Stimulated activated CD4-positive, alpha-beta T cell treated with anti-CD3 and anti-CD28 coated beads, Interleukin-15, amount 100 ng/mL, for 24 hours (primary cell): ENCODE measurements around the gene PKP3.
"Not testable (repeated sequence)": the region's sequence is repeated elsewhere in the genome, so short reads cannot be mapped to it uniquely, and the experiment has no call there.

ENCODE experiments used
- DNase-seq: peaks from one replicate; pipeline ENCODE4 v3.0.0-alpha.2; 2020

PKP3 gene, protein sequence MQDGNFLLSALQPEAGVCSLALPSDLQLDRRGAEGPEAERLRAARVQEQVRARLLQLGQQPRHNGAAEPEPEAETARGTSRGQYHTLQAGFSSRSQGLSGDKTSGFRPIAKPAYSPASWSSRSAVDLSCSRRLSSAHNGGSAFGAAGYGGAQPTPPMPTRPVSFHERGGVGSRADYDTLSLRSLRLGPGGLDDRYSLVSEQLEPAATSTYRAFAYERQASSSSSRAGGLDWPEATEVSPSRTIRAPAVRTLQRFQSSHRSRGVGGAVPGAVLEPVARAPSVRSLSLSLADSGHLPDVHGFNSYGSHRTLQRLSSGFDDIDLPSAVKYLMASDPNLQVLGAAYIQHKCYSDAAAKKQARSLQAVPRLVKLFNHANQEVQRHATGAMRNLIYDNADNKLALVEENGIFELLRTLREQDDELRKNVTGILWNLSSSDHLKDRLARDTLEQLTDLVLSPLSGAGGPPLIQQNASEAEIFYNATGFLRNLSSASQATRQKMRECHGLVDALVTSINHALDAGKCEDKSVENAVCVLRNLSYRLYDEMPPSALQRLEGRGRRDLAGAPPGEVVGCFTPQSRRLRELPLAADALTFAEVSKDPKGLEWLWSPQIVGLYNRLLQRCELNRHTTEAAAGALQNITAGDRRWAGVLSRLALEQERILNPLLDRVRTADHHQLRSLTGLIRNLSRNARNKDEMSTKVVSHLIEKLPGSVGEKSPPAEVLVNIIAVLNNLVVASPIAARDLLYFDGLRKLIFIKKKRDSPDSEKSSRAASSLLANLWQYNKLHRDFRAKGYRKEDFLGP

DNA sequence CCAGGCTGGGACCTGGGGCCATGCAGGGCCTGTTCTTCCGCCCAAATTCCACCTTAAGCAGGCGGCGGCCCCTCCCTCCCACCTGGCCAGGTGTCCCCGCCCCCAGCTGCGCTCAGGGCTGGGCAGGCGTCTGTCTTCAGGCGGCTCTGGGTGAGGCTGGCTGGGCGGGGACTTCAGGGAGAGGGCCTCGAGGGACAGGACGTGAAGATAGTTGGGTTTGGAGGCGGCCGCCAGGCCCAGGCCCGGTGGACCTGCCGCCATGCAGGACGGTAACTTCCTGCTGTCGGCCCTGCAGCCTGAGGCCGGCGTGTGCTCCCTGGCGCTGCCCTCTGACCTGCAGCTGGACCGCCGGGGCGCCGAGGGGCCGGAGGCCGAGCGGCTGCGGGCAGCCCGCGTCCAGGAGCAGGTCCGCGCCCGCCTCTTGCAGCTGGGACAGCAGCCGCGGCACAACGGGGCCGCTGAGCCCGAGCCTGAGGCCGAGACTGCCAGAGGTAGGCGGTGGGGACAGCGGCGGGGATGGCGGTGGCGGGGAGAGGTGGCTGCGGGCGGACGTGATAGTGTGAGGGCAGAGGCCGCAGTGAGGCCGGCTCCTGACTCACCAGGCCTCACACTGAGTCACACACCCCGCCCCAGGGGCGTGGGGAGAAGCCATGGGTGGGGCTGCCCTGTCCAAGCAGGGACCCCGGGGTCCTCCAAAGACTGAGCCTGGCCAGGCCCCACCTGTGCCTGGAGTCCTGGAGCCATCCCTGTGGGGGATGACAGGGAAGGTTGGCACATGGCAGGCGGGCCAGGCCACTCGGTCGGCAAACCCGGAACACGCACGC lies at the start of gene PKP3:
Gene PKP3, plus strand, starts transcription at position 176 of the 824 bp plus-strand sequence. Its CDS starts 84 bp downstream, at position 260.
- DNase-seq, result no peak

- DNase-seq, result no peak
These were observed 49.0 kb upstream of the PKP3 start for GRCh38 chr11:344836-345578.

- DNase-seq, result no peak
These were observed 47.5 kb upstream of the PKP3 start for GRCh38 chr11:346529-346928.

DNA sequence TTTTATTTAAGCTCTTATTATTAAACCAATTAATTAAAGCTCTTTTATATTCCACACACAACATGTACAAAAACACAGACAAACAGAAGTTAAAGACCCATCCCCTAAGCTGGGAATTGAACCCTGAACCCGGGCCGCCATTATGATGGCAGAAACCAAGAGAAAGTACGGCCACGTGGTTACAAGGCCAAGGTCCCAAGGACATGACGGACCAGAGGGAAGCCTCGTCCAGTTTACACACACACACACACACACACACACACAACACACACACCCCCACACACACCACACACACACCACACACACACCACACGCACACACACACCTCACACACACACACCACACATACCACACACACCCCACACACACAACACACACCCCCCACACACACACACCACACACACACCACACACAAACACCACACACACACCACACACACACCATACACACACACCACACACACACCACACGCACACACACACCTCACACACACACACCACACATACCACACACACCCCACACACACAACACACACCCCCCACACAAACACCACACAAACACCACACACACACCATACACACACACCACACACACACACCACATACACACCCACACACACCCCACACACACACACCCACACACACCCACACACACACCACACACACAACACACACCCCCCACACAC lies 44.6 kb upstream of the PKP3 start:
- DNase-seq, result not testable (repeated sequence)

DNA sequence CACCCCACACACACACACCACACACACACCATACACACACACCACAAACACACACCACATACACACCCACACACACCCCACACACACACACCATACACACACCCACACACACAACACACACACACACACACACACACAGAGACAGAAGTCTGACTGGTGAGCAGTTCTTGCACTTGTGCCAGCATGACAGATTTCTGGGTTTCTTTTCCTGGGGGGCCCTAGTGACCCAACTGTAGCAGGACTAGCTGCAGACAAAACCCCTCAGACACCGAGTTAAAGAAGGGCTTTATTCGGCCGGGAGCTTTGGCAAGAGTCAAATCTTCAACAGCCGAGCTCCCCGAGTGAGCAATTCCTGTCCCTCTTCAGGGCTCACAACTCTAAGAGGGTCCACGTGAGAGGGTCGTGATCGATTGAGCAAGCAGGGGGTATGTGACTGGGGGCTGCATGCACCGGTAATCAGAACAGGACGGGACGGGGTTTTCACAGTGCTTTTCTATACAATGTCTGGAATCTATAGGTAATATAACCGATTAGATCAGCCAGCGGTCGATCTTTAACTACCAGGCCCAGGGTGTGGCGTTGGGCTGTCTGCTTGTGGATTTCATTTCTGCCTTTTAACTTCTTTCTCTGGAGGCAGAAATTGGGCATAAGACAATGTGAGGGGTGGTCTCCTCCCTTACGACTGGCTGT lies 43.8 kb upstream of the PKP3 start:
- DNase-seq, result not testable (repeated sequence)

DNA sequence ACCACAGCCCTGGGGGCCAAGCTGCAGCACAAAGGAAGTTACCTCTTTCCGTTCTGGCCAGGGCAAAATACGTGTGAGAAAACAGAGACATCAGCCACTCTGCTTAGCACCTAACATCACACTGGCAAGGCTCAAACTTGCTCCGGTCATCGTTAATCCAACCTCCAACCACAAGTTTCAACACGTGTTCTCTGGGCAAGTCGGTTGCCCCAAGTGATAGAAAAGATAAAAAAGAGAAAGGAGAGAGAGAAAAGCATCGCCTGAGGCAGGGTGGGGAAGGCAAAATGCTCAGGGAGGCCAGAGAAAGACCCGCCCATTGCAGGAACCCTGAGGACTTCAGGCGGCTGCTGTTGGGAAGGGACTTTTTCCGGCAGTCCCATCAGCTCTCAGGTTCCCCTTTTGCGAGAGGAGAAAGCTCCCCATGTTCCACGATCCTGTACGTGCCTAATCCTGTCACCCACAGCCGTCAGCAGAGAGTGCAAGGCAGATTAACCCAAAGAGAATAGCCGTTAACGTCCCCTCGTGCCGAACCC lies 43.2 kb upstream of the PKP3 start:
- DNase-seq, result no peak

DNA sequence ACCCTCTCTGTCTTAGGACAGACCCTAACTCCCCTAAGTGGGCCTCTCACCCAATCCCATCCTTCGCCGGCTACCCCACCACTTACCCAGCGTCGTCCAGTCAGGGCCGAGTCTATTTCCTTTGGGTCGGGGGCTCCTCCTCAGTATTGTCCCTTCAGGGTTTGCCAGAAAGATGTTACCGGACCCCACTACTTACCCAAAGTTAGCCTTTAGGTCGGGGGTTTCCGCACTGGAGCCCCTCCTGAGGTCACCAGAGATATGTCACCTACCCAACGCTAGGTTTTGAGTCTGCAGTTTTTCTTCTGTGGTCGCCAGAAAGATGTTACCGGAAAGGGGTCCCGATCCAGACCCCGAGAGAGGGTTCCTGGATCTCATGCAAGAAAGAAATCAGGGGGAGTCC lies 42.6 kb upstream of the PKP3 start:
- no peak for DNase-seq

GRCh38 chr11:352456-353031 lies 41.5 kb upstream of the PKP3 start:
- no peak for DNase-seq

GRCh38 chr11:353179-353873 lies 40.7 kb upstream of the PKP3 start:
- DNase-seq, result no peak

GRCh38 chr11:355581-356458 lies 38.2 kb upstream of the PKP3 start:
- DNase-seq, result peak; percentile 92

DNA sequence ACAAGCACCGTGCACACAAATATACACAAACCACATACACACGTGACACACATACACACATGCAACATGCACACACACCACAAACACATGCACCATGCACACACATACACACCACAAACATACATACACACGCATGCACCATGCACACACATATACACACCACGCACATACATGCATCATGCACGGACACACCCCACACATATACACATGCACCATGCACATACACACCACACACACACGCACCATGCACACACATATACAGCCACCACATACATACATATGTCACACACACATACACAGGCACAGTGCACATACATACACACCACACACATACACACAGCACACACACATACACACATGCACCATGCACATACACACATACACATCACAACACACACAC lies 37.4 kb upstream of the PKP3 start:
- no peak for DNase-seq

GRCh38 chr11:357582-357981 lies 36.4 kb upstream of the PKP3 start:
- DNase-seq, result no peak

DNA sequence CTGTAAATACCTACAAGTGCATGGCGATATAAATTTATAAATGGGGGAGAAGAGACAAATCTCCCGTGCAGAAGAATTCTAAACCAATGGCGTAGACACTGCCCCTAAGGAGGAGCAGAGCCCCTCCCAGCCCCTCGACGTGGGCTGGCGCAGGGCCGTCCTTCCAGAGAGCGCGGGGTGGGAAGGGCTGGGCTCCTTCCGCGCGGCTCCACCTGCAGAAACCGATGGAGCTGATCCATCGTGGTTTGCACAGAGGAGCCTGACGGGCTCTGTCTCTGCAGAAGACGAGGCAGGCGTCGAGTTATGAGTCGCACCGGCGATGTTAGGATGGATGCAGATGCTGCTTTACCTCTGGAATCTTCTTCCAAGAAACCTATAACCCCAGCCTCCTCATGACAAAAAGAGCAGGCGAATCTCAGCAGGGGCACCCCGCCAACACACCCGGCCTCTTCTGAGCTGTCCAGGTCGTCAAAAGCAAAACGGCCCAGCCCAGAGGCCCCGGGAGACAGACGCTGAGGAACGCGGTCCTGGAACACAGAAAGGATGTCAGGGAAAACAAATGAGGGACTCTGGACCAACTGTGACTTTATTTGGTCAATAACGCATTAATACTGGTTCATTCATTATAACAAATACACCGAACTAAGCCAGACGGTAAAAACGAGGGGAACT lies 35.7 kb upstream of the PKP3 start:
- DNase-seq, result no peak

DNA sequence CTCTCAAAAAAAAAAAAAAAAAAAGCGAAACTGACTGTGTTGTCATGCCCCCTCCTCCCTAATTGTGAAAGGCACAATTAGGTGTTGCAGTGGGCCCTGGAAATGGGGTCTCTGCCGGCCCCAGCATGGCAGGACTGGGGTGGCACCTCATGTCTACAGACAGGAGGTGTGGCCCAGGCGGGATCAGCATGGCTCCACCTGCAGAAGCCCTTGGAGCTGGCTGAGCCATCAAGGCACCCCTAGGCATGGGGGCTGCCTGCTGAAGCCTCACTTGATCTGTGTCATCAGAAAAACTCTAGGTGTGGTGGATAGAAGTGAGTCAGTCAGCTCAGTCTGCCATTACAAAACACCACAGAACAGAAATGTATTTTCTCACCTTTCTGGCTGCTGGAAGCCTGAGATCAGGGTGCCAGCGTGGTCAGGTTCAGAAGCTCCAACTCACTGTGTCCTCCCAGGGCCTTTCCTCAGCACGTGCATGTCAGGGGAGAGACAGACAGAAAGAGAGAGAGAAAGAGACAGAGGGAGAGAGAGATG lies 34.8 kb upstream of the PKP3 start:
- DNase-seq, result peak; percentile 41

DNA sequence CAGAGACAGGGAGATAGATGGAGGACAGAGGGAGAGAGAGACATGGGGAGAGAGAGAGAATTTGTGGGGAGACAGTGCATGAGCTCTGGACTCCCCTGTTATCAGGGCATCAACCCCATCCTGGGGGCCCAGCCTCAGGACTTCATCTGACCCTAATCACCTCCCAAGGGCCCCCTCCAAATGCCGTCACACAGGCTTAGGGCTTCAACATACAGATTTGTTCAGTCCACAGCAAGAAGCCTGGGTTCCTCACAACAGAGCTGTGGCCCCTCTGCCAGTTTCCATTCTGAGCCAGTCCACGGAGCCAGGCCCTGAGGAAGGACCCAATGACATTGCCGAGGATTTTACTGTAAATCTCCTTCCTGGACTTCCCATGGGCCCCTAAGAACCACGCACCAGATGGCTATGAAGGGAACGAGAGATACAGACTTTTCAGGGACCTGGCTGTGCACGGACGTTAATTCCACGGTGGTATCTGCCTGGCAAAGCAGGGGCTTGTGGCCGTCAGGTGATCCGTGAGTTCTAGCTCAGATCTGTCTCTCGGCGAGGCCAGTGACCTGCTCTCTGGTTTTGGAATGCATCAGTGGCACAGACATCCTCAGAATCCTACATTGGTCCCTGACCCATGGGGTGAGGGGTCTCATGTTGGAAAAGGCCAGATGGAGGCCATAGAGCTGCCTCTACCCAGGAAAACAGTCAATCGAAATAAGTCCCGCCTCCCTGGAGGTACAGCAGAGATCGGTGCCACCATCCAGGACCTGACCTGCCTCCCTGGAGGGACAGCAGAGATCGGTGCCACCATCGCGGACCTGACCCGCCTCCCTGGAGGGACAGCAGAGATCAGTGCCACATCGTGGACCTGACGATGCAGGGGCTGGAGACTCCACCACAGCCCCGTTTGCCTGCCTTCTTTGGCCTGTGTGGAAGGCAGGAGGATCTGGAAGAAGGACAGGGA lies 33.4 kb upstream of the PKP3 start:
- DNase-seq, result no peak

GRCh38 chr11:362642-363442 lies 31.2 kb upstream of the PKP3 start:
- DNase-seq, result no peak
